Measurements from ENCODE around the gene PSD2. TPM values are rescaled to one million over a fixed set of nuclear protein-coding genes. Genes with fewer than 3 reads are reported as not detected.
"Not testable (repeated sequence)": the region's sequence is repeated elsewhere in the genome, so short reads cannot be mapped to it uniquely, and the experiment has no call there.

PSD2 gene
- polyA plus RNA-seq, 1 donor from 2014 or later = not detected

DNA sequence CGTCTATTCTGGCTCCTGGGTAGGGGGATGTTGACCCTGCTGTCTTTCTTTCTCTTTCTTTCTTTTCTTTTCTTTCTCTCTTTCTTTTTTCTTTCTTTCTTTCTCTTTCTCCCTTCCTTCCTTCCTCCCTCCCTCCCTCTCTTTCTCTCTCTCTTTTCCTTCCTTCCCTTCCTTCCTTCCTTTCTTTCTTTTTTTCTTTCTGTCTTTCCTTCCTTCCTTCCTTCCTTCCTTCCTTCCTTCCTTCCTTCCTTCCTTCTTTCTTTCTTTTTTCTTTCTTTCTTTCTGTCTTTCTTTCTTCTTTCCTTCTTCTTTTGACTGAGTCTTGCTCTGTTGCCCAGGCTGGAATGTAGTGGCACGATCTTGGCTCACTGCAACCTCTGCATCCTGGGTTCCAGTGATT lies 3.0 kb upstream of the PSD2 start:
- not testable (repeated sequence) for H3K36me3 Mint-ChIP-seq, H3K27ac Mint-ChIP-seq, H3K9me3 Mint-ChIP-seq
- peaks cover 27% of the 10 kb centered on the region for H3K27me3 Mint-ChIP-seq
- peak overlapping the region in 1 of 4 donors; percentile 56 for H3K4me3 Mint-ChIP-seq
- H3K4me1 Mint-ChIP-seq = peaks cover 3 to 17% (median 7%) of the 10 kb centered on the region in 3 donors

DNA sequence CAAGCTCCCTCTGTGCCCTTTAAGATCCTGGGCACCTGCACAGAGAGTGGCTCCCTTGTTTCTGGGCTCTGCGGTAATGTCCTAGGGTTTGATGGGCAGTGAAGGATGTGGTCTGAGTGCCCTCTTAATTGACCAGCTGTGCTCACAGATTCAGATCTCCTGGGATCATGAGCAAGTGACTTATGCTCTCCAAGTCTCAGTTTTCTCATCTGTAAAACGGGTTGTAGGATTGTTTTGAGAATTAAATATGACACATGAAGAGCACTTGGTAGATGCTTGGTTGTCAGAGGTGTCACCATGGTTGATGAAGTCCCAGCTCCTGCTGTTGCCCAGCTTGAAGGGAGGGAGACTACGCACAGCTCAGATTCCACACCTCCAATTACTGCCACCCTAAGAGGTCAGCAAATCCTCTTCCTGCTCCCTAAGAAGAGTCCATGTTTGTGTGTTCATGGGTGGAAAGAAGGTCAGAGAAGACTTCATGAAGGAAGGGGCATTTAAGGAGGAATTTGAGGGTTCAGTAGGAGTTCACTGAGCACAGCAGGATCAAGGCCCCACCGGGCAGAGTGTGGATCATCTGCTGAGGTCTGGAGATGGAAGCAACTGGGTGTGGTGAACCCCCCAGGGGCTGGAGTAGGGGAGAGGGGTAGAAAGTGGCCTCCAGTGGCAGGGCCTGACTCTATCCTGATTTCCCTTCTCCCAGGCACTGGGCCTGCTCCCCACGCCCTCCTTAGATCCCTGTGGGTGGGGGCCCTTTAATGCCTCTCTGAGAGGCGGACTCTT lies 1.4 kb upstream of the PSD2 start:
- Mint-ChIP-seq H3K9me3 (no peaks in the 10 kb centered on the region), H3K36me3 (peaks cover 2% of the 10 kb centered on the region), H3K27me3 (peaks cover 37% of the 10 kb centered on the region), H3K4me1 (peaks cover 3 to 13% (median 6%) of the 10 kb centered on the region in 3 donors), H3K27ac (peak overlapping the region in 1 of 3 donors; percentile 14), H3K4me3 (peak overlapping the region; percentile 31 to 55 (median 44))

DNA sequence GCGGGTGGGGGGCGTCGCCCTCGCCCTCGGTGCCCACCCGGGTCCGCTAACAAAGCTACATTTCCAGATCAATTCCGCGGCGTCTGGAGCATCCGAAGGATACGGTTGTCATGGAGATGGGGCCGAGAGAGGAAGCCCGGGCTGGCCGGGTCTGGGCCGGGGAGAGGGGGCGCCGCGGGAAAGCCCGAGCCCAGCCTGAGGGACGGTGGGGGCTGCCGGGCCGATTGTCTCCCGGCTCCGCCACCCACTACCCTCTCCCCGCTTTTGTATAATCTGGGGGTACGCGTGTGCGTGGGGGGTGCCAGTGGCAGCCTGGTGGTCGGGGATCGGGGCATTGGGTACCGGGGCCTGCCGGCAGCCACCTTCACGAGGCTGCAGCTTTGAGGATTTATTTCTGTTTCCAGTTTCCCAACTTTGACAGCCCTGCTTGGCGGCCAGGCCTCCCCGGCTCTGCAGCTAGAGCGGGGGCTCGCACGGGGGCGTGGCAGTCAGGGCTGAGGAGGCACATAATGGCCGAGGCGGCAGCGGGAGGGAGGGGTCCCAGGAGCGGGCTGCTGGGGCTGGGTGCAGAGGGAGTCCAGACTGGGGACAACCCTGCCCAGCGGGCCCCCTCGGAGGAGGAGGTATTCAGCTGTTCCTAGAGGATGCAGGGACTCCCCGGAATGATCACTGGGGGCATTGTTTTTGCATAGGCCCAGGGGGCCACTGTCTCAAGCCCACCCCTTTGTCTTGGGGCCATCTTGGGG lies 626 bp downstream of the PSD2 start:
- Mint-ChIP-seq H3K4me1 (peaks cover 3 to 8% (median 4%) of the 10 kb centered on the region in 3 donors), H3K9me3 (no peaks in the 10 kb centered on the region), H3K27me3 (peaks cover 46% of the 10 kb centered on the region), H3K36me3 (peaks cover 2% of the 10 kb centered on the region), H3K4me3 (peak overlapping the region in 3 of 4 donors; percentile 44 to 63 (median 52)), H3K27ac (peak overlapping the region in 1 of 3 donors; percentile 85)

DNA sequence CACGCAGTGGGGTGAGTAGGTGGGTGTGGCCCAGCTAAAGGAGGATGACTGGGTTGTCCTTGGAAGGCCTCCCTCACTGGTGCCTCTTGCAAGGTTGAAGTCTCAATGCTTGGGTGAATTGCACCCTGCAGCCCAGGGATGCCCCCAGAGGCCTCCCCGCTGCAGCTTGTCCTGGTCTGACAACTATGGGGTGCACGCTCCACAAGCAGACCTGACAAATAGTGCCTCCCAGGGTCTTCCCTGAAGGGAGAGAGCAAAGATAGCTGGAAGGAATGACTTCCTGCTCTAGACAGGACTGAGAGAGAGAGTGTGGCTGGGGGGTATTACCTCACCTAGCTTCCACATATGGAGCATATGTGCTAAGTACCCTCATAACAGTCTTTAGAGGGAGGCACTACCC lies 1.7 kb downstream of the PSD2 start:
- Mint-ChIP-seq H3K9me3 (no peaks in the 10 kb centered on the region), H3K27ac (no peak overlapping the region), H3K36me3 (peaks cover 2% of the 10 kb centered on the region), H3K27me3 (peaks cover 56% of the 10 kb centered on the region), H3K4me3 (no peak overlapping the region), H3K4me1 (peaks cover 2 to 8% (median 3%) of the 10 kb centered on the region in 3 donors)

DNA sequence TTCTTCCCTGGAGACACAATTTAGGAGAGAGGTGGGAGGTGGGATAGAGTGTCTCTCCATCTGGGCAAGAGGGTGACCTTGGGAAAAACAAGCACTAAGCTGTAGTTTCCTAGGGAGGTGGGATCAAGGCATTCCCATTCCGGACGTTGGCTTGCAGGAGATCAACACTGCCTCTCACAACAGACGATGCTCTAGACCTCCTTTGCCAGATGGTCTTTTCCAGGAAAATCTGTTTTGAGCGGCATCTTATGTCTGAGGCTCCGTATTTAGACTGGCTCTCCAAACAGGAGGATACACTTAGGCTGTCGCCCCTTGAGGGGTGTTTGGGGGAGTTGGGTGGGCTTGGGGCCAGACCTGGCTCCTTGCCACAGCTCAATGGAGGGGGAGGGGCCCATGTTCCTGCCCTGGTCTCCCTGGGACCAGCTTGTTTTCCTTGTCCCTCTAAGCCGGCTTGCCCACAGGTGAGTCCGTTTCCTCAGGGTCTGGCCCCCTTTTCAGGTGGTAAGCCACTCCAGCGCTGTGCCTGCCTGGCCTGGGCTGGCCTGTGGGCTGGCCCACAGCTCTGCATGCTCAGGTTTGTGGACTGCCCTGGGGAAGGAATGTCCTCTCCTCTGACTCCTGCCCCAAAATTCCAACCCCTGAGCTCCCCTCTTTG lies 2.4 kb downstream of the PSD2 start:
- Mint-ChIP-seq H3K9me3 (no peaks in the 10 kb centered on the region), H3K27ac (no peak overlapping the region), H3K4me1 (peaks cover 2 to 8% (median 3%) of the 10 kb centered on the region in 3 donors), H3K36me3 (peaks cover 2% of the 10 kb centered on the region), H3K27me3 (peaks cover 54% of the 10 kb centered on the region), H3K4me3 (peak overlapping the region in 1 of 4 donors; percentile 11)

DNA sequence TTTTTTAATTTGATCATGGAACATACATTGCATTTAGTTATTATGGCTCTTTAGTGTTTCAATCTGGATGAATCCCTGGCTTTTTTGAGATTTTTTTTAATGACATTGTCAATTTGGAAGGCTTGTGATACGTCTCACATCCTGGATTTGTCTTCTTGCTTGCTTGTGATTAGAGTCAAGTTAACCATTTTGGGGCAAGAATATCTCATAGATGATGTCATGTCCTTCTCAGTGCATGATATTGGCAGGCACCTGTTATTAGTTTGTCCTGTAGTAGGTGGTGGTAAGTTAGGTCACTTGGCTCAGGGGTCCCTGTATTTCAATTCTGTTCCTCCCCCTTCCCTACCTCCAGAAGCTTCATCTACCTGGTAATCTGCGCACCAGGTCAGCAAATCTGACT lies 3.3 kb downstream of the PSD2 start:
- peaks cover 52% of the 10 kb centered on the region for H3K27me3 Mint-ChIP-seq
- no peaks in the 10 kb centered on the region for H3K9me3 Mint-ChIP-seq
- peaks cover 2 to 8% (median 3%) of the 10 kb centered on the region in 3 donors for H3K4me1 Mint-ChIP-seq
- no peak overlapping the region for H3K4me3 Mint-ChIP-seq
- H3K36me3 Mint-ChIP-seq = peaks cover 2% of the 10 kb centered on the region
- H3K27ac Mint-ChIP-seq = no peak overlapping the region

DNA sequence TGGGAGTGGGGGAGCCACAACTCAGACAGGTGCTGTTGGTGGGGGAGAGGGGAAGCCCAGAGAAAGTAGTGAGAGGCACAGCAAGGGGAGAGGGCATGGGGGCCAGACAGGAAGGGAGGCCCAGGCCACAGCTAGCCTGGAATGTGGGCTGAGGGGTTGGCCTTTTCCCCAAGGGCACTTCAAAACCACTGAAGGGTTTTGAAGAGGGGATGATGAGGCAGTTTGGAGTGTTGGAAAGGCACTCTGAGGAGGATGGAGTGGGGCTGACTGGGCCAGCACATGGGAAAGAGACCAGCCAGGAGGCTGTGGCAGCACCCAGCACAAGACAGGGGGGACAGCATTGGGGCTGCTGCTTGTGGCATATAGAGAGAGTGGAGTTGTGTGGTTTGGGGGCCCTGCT lies 3.8 kb downstream of the PSD2 start:
- Mint-ChIP-seq H3K27me3 (peaks cover 48% of the 10 kb centered on the region), H3K4me3 (no peak overlapping the region), H3K4me1 (peaks cover under 1 to 3% (median 2%) of the 10 kb centered on the region in 3 donors), H3K27ac (no peak overlapping the region), H3K36me3 (peaks cover 2% of the 10 kb centered on the region), H3K9me3 (no peaks in the 10 kb centered on the region)

DNA sequence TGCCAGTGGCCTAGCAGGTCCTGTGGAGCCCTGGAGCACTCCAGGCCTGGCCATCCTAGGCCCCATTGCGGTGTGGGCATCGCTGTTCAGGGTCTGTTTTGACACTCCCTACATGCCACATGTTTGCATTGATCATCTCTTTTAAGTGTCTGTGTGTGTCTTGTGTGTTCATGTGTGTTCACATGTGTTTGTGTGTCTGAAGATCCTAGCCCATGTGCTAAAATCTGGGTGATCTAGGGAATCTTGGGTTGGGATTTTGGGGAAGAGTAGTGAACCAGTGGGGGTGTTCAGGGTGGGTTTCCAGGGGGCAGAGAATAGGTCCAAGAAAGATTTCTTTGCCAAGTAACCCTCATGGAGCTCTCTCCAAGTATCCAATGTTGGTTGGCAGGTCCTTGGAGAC lies 8.4 kb downstream of the PSD2 start:
- no peaks in the 10 kb centered on the region for H3K9me3 Mint-ChIP-seq
- no peaks in the 10 kb centered on the region for H3K4me1 Mint-ChIP-seq
- no peaks in the 10 kb centered on the region for H3K36me3 Mint-ChIP-seq
- H3K27me3 Mint-ChIP-seq = peaks cover 32% of the 10 kb centered on the region
- no peak overlapping the region for H3K27ac Mint-ChIP-seq
- H3K4me3 Mint-ChIP-seq = no peak overlapping the region

DNA sequence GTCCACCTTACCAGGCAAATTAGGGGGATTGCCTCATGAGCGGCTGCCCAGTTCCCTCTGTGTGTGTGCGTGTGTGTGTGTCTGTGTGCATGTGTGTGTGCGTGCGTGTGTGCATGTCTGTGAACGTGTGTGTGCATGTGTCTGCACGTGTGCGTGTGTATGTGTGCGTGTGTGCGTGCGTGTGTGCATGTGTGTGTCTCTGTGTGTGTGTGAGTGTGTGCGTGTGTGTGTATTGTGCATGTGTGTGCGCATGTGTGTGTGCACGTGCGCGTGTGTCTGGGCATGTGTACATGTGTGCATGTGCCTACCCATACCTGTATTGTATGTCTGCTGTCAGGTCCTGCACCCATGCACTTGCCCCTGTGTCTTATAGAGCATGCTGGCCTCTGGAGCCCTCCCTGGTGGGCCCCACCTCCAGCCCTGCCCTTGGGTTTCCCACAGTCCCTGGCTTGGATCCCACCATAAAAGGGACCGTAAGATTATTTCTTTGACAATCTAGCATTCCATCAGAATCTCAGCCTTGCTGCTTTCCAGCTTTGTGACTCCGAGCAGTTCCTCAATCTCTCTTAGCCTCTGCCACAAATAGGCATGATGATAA lies 9.3 kb downstream of the PSD2 start:
- Mint-ChIP-seq H3K27me3 (peaks cover 25% of the 10 kb centered on the region), H3K9me3 (no peaks in the 10 kb centered on the region), H3K4me3 (no peak overlapping the region), H3K36me3 (no peaks in the 10 kb centered on the region), H3K4me1 (no peaks in the 10 kb centered on the region), H3K27ac (no peak overlapping the region)

DNA sequence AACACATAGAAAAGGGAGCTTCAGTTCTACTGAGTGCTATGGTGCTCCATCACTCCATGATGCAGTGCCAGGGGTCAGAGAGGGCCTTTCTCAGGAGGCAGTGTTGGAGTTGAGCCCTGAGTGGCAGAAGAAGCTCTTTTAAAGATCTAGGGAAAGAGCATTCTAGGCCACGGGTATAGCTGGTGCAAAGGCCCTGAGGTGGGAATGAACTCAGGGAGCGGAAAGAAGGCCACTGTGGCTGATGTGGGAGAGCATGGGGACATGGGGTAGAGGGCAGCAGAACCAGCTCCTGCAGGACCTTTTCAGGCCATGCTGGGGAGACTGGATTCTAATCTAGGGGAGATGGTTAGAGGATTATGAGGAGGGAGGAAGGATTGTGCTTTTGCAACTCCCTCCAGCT lies 9.9 kb downstream of the PSD2 start:
- no peaks in the 10 kb centered on the region for H3K9me3 Mint-ChIP-seq
- no peak overlapping the region for H3K27ac Mint-ChIP-seq
- no peaks in the 10 kb centered on the region for H3K4me1 Mint-ChIP-seq
- H3K4me3 Mint-ChIP-seq = no peak overlapping the region
- peaks cover 25% of the 10 kb centered on the region for H3K27me3 Mint-ChIP-seq
- H3K36me3 Mint-ChIP-seq = peaks cover 1% of the 10 kb centered on the region

DNA sequence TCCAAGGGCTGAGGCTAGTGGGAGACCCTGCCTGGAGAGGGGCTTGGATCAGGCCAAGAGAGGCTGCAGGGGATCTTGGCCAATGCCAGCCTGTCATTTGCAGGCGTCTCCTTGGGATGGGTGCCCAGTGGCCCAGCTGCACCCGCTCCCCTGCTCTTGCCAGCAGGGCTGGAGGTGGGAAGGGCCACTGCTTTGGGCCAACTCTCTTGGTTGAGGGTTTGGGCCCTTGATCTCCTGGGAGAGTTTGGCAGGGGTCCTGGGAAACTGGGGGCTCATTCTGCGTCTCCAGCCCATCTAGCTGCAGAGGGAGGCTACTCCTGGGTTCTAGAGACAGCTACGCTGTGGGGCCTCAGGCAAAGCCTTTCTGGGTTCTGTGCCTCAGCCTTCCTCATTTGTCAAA lies 10.5 kb downstream of the PSD2 start:
- Mint-ChIP-seq H3K4me3 (no peak overlapping the region), H3K27ac (no peak overlapping the region), H3K27me3 (peaks cover 22% of the 10 kb centered on the region), H3K9me3 (no peaks in the 10 kb centered on the region), H3K36me3 (peaks cover 1% of the 10 kb centered on the region), H3K4me1 (no peaks in the 10 kb centered on the region)

DNA sequence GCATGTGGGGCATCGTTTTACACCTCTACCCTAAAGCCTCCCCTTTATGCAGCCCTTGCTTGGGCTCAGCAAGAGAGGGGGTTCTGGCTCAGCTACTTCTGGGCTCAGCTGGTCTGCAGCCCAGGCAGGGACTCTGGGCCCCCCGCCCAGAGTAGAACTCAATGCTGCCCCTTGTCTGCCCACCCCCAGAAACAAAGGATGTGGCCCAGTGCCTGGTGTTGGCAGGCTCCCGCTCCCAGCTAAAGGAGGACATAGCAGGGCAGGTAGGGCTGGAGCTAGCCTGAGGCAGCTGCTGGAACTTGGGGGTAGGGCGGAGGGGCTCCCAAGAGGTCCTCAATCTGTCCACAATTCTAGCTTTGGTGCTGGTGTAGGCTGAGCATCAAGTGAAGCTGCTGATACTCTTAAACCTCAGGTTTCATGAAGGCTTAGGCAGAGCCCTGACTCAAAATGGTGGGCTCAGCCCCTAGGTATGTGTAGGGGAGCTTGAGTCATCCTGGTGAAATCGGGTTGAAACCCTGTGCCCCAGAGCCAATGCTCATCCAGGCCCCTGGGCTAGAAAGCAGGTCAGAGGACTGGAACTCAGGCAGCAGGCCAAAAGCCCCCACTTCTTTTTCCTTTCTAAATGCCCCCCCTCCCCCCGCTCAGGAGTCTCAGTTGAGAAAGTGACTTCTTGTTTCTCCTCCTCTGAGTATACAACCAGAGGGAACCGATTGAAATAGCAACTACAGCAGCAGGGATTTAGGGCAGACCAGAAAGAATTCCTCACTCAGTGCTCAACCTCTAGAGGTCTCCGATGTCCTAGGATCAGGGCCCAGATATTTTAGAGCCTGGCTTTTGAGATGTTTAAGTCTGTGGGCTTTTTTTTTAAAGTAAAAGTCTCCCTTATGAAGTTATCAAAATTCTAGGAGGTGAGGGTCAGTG lies 11.4 kb downstream of the PSD2 start:
- peaks cover 16% of the 10 kb centered on the region for H3K27me3 Mint-ChIP-seq
- no peak overlapping the region for H3K4me3 Mint-ChIP-seq
- peaks cover 1% of the 10 kb centered on the region for H3K36me3 Mint-ChIP-seq
- H3K4me1 Mint-ChIP-seq = no peaks in the 10 kb centered on the region
- no peaks in the 10 kb centered on the region for H3K9me3 Mint-ChIP-seq
- no peak overlapping the region for H3K27ac Mint-ChIP-seq

DNA sequence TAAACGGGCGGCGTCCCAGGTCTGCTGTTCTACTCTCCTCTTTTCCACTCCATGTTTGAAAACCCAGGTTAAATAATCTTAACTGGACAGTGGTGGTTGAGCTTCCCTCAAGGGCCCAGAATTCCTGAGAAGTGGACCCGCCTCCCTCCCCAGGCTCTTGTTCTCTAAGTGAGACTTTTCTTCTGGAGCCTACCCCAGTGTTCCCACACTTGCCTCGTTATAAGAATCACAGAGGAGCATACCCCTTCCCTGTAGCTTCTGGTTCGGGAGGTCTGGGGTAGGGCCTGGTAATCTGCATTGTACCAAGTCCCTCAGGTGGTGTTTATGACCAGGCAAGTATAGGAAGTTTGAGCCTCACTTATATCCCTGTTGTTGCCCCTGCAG lies 12.0 kb downstream of the PSD2 start:
- Mint-ChIP-seq H3K36me3 (peaks cover 1% of the 10 kb centered on the region), H3K9me3 (no peaks in the 10 kb centered on the region)

More for the DNA sequence above, 12.0 kb downstream of the PSD2 start:
- Mint-ChIP-seq H3K27ac (no peak overlapping the region), H3K4me1 (no peaks in the 10 kb centered on the region), H3K4me3 (no peak overlapping the region), H3K27me3 (peaks cover 15% of the 10 kb centered on the region)

Data from IgD-negative memory B cell (primary cell).